Germinal center (tissue), 1 donor: ENCODE results near the gene ANAPC2.

Experiments used
- DNase-seq: peaks from one replicate; pipeline ENCODE4 v3.0.0; 2012; ENCODE audit warnings: mixed read lengths, low spot score

ANAPC2 gene, protein sequence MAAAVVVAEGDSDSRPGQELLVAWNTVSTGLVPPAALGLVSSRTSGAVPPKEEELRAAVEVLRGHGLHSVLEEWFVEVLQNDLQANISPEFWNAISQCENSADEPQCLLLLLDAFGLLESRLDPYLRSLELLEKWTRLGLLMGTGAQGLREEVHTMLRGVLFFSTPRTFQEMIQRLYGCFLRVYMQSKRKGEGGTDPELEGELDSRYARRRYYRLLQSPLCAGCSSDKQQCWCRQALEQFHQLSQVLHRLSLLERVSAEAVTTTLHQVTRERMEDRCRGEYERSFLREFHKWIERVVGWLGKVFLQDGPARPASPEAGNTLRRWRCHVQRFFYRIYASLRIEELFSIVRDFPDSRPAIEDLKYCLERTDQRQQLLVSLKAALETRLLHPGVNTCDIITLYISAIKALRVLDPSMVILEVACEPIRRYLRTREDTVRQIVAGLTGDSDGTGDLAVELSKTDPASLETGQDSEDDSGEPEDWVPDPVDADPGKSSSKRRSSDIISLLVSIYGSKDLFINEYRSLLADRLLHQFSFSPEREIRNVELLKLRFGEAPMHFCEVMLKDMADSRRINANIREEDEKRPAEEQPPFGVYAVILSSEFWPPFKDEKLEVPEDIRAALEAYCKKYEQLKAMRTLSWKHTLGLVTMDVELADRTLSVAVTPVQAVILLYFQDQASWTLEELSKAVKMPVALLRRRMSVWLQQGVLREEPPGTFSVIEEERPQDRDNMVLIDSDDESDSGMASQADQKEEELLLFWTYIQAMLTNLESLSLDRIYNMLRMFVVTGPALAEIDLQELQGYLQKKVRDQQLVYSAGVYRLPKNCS

DNA sequence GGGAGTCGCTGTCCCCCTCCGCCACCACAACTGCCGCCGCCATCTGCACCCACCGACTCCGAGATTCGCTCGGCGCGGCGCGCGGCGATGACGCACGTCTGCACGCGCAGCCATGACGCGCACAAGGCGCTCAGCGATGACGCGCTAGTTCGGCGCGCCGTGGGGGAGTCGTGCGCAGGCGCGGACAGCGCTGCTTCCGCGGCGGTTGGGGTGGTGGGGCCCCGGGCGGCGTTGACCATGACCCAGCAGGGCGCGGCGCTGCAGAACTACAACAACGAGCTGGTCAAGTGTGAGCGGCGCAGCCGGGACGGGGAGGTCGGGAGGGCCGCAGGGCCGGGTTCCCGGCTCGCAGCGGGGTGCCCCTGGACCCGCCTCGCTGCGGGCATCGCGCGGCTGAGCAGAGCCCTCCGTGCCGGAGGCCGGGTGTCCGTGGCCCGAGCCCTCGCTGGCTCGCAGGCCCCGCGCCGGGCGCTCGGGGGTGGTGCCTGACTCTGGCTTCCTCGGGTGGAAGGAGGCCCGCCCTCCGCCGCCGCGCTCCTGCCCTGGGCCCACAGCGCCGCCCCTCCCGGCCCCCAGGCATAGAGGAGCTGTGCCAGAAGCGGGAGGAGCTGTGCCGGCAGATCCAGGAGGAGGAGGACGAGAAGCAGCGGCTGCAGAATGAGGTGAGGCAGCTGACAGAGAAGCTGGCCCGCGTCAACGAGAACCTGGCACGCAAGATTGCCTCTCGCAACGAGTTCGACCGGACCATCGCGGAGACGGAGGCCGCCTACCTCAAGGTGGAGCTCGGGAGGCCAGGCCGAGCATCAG, at the start of gene ANAPC2, which contains the start of gene SSNA1:
Gene ANAPC2 (minus strand): TSS at position 71 of the 807 bp plus-strand sequence. CDS start 28 bp downstream, at position 43.
Gene SSNA1 (plus strand): TSS at position 187 of the 807 bp plus-strand sequence. CDS start 51 bp downstream, at position 238.
- peak; percentile 88 for DNase-seq

DNA sequence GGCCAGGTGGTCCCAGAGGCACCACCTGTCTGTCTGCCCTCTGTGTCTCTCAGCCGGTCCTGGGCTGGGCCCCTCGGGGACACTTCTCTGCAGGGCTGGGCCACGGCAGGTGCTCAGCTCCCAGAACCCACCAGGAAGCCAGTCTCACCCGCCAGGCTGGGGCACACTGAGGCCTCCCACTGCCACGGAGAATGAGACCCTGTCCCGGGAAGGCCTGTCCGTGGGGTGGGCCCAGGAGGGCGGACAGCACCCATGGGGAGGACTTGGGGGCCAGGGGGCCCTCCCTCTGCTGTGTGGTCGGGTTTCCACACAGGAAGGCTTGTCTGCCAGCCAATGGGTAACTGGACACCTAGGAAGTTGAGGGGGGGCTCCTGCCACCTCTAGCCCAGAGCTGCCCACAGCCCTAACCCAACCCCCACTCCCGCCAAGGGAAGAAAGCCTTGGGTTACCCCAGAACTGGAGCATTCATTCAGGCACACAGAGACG, 48.6 kb upstream of the ANAPC2 start:
- DNase-seq: no peak

DNA sequence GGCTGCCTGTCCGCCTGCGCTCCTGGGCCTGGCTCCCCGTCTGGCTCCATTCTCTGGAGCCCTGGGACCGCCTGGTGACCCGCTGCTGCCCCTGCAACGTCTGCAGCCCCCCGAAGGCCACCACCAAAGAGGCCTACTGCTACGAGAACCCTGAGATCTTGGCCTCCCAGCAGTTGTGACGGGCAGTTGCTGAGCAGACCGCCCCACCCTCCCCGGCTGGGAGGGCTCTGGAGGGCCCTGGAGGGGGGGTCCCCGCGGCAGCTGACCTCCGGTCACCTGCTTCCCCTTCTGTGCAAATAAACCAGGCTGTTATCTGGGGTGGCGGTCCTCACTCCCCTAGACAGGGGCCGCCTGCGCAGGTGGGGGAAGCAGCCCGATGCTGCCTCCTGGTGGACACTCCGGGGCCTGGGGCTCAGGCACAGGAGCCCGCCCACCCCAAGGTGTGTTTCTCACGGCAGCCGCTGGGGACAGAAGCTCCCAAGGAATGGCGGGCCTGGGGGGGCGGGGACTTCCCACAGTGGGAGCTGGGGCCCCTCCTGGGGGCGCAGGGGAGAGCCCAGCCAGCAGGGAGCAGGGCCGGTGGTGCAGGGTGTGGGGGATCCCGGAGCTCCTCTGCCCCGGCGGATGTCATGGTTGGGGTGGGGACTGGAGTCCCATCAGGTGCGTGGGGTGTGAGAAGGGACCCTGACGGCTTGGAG, 48.0 kb upstream of the ANAPC2 start:
- DNase-seq: peak; percentile 93

DNA sequence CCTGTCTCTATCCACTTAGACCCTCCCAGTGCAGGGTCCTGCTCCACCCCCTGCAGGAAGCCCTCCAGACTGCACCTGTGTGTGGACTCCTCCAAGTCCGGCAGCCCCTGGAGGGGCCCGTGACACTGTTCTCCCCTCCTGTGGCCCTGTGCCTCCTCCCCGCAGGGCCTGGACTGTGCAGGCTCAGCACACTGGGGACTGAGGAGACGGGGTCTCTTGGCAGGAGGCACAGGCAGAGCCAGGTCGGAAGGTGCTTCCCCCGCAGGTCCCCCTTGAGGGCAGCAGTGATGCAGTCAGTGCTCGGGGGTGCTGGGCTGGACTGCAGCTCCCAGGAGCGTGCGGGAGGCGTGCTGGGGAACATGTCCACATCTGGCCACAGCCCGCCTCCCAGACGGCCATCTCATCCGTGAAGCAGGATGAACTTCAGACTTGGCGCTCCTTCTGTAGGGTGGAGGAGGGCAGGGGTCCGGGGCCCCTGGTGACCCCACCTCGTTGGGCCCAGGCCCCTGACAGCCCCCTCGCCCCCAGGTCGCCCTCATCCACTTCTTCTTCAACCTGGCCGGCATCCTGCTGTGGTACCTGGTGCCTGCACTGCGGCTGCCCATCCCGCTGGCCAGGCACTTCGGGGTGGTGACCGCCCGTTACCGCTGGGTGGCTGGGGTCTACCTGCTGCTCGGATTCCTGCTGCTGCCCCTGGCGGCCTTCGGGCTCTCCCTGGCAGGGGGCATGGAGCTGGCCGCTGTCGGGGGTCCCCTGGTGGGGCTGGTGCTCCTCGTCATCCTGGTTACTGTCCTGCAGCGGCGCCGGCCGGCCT, 47.3 kb upstream of the ANAPC2 start:
- DNase-seq: no peak

DNA sequence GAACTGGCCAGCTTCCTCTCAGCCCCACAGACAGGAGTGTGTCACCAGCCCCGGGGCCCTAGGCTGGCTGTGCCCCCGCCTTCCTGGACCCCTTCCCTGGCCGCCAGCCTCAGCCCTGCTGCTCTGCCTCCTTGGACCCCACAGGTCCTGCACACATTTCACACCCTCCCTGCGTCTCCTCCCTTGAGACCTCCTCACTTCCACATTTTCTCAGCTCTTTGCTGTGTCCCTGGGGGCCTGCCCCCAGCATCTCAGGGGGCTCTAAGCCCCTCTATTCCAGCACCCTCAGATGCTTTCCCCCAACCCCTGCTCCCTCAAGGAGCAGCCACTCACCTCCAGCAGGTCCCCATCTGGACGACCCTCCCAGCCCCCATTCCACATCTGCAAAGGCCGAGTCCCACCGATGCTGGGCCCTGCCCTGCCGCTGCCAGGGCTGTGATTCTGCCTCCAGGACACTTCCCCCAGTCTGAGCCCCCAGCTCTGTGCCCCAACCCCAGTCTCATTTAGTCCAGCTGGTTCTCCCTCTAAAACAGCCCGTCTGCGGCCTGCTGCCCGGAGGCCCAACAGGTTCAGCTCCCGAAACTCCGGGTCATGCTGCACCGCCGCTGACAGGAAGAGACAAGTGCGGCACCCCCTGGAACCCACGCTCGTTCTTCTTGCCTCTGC, 46.5 kb upstream of the ANAPC2 start:
- peak; percentile 60 for DNase-seq

DNA sequence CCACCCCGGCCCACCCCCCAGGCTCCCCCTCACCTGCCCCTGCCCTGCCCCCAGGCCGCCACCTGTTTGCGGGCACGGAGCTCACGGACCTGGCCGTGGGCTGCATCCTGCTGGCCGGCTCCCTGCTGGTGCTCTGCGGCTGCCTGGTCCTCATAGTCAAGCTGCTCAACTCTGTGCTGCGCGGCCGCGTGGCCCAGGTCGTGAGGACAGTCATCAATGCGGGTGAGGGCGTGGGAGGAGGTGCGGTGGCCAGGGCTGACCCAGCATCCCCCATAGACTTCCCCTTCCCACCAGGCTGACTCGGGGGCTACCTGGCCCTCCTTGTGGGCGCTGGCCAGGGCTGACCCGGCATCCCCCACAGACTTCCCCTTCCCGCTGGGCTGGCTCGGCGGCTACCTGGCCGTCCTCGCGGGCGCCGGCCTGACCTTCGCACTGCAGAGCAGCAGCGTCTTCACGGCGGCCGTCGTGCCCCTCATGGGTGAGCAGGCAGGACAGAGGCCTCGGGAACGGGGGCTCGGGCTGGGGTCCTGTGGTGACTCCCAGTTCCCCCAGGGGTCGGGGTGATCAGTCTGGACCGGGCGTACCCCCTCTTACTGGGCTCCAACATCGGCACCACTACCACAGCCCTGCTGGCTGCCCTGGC, 45.8 kb upstream of the ANAPC2 start:
- DNase-seq: no peak

DNA sequence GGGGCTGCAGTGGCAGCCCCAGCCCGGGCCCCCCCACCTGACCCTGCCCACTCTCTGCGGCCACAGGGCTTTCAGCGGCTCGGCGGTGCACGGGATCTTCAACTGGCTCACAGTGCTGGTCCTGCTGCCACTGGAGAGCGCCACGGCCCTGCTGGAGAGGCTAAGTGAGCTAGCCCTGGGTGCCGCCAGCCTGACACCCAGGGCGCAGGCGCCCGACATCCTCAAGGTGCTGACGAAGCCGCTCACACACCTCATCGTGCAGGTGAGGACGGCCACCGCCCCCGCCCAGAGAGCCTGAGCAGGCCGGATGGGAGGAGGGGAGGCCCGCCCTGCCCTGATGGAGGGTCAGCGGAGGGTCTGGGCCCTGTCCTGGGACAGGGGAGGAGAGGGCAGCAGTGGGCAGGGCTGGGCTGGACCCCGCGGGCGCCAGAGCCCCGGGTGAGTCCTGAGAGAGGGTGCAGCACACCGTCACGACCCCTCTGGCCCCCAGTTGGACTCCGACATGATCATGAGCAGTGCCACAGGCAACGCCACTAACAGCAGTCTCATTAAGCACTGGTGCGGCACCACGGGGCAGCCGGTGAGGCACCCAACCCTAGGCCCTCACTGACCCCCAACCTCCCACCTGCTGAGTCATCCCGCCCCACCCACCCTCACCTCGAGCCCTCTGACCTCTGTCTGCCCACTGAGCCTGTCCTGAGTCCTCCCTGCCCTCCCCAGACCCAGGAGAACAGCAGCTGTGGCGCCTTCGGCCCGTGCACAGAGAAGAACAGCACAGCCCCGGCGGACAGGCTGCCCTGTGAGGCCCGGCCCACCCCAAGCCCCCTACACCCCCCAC, 45.0 kb upstream of the ANAPC2 start:
- no peak for DNase-seq

DNA sequence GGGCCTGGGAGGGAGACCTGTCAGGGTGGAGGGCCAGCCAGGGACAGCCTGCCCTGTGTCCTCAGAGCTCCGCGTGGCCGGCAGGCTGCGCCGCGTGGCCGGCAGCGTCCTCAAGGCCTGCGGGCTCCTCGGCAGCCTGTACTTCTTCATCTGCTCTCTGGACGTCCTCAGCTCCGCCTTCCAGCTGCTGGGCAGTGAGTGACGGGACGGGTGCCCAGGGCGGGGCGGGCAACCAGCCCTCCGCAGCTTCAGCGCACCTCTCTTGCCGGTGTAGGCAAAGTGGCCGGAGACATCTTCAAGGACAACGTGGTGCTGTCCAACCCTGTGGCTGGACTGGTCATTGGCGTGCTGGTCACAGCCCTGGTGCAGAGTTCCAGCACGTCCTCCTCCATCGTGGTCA, 44.1 kb upstream of the ANAPC2 start:
- no peak for DNase-seq

DNA sequence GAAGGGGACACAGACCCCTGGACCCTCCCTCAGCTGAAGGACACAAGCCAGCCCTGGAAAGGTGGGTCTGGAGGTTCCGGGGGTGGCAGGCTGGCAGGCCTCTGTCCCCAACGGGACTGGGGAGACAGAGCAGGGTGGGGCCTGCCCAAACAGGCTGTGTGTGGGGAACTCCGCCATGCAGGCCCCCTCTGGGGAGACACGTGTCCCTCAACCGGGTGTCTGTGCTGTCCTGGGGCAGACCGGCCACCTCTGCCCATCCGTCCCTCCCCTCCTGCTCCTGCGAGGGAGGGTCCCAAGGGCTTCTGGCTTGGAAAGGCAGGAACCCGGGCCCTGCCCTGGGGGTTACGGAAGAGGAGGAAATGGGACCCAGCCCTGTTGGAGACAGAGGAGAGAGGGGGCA, 43.7 kb upstream of the ANAPC2 start:
- no peak for DNase-seq

DNA sequence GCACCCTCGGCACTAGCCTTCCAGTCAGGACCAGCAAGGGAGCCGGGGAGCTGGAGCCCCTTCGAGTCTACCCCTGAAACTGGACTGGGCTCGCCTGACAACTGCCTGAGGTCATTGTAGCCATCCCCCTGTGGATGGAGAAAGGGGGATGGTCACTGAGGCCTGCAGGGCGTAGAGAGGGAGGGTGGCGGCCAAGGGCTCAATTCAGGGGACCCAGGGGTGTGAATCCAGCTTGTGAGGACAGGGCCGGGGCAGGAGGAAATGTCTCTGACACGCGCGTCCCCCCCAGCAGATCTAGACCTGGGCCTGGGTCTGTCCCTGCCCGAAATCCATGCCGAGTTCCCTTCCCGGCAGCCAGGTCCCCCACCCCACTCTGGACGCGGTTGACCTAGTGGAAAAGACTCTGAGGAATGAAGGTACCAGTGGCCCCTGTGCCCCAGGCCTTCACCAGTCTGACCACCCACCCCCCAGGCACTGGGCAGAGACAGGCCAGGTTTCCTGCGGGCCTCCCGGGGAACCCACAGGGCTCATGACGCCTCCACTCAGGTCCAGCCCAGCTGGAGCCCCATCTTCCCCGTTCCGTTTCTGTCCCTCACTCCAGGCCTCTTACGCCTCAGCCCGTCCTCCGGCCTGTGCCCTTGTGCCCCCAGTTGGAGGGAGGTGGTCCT, 43.1 kb upstream of the ANAPC2 start:
- no peak for DNase-seq

DNA sequence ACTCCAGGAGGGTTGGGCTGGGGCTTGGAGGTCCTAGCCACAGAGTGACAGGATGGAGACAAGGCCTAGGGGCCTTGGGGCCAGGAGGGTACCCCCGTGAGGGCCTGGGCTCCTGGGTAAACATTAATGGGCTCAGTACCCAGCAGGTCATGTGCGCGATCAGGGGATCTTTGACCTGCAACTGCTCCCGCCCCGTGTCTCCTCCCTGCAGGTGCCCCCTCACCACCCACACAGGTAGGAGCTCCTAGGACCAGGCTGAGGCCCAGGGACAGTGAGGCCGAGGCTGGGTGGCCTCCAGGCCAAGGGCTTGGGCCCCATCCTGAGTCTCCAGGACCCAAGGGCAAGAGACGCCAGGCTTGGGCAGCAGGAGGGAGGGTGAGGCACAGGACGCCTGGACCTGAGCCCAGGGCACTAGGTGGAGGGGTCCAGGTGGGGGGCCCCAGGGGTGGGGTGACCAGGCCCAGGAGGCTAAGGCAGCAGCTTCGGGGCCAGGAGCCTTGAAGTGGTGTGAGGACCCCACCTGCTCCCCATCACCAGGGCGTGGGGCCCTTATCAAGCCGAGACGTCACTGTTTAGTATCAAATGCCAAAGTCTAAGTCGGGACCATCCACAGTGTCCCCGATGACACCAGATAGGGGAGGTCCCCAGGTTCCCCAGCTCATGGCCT, 42.5 kb upstream of the ANAPC2 start, which contains the start of gene SLC34A3:
Gene SLC34A3 (plus strand): TSS at position 197 of the 667 bp plus-strand sequence. CDS start 802 bp downstream, outside the sequence.
- no peak for DNase-seq

DNA sequence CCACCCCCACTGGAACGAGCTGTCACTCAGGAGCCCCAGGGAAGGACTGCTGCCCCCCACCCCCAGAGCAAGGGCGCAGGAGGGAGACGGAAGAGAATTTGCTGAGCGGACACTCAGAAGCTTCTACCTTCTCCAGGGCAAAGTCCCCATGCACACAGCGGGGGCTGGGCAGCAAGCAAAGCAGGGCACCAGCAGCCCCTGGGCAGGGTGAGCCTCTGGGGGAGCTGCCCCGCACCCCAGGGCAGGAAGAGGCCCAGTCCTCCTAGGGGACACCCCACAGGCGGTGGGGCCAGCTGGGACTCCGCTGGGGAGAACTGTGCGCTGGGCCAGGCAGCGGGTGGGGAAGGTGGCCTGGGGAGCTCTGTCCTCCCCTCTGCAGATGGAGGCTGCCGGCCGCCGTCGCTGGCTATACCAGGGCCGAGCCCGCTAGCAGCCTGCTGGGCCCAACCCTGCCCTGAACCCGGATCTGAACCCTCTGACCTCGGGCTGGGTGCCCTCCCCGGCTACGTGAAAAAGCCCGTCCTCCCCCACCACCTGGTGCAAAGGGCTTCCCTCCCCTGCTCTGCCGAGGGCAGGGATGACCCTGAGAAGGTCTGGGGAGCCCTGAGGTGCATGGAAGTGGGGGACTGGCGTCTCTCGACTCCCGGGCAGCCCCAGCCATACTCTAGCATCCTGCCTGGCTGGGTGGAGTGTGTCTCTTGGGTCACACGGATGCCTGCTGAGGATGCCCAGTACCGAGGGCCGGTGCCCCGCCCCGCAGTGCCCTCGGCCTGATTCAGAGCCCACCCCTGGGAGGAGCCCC, 41.7 kb upstream of the ANAPC2 start:
- no peak for DNase-seq

DNA sequence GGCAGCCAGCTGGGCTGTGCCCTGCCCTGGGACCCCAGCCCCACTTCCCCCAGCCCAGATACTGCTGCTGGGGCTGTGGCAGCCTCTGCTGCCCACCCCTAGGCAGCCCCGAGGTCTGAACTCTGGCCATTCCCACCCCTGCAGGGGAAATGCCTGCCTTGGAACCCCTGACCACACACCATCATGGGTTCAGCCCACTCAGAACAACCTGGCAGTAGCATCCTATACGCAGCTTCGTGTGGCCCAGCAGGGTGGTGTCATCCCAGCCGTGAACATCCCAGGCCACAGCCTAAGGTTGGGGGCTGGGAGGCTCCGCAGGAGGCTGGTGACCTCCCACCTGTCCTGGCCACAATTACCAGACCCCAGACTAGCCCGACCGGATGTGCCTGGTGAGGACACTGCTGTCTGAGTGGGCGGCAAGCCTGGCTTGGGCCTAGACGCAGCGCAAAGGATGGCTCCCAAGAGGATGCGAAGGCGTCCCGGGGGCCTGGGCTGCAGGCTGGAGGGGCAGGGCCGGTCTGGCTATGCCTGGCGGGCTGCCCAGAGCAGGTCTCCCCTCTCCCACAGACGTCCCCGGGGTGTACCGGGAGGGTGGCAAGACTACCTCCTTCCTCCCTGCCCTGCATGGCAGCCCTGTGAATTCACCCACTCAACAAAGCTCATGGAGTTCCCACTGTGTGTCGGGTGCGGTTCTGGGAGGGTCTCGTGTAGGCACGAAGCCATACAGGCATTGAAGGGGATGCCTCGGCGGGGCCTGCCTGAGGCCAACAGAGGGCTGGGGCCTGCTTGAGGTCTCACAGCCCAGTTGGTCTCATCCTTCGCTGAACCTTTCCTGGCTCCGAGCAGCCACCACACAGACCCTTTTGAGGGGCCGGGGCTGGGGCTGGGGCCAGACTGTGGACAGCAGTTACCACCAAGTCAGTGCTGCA, 40.9 kb upstream of the ANAPC2 start:
- DNase-seq: no peak

DNA sequence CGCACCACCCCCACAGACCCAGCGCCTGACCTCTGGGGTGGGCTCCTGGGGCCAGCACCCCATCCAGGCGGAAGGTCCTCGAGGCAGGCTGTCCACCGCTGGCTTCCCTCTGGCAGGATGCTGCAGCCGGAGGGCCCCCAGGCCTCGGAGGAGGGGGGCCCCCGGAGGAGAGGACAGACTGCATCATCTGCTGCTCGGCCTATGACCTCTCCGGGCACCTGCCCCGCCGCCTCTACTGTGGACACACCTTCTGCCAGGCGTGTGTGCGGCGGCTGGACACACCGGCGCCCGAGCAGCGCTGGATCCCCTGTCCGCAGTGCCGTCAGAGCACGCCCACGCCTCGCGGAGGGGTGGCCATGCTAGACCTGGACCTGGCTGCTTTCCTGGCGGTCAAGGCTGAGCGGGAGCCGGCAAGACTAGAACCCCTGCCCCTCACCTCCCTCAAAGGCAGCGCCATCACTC, 40.2 kb upstream of the ANAPC2 start:
- no peak for DNase-seq

DNA sequence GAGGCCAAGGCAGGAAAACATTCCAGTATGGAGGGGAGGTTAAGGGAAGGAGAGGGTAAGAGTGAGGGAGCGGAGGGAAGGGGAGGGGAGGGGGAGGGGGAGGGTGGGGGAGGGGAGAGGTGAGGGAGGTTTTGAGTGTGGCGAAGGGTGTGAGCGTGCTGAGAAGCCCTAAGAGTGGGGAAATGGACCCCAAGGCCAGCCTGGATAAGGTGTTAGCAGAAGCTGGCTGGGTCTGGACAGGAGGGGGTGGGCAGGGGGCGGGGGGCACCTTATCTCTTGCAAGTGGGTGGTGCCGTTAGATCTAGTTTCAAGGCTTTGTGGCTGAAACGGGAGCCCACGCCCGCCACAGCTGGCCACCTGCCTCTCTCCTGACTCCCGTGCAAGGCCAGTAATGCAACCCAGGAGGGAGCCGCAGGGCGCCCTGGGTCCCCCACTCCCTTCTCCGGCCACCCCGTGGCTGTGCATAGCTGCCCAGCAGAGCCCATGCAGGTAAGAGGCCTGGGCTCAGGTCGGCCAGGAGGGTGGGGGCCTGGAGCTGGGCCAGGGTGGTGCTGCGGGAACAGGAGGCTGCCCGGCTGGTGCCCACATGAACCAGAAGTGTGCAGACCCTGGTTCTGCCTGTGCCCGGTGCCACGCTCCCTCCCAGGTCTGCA, 39.6 kb upstream of the ANAPC2 start:
- no peak for DNase-seq
